Ishikawa (cell line): Measurements from ENCODE around the gene CPN2.

ENCODE experiments used
- CEBPB ChIP-seq: IDR thresholded peaks from 2 replicates; pipeline ENCODE4 v1.6.1; 2012
- CREB1 ChIP-seq: IDR thresholded peaks from 2 replicates; pipeline ENCODE4 v1.6.1; 2012; ENCODE audit warnings: low read depth
- EGR1 ChIP-seq: IDR thresholded peaks from 2 replicates; pipeline ENCODE4 v1.6.1; 2012
- EP300 ChIP-seq: IDR thresholded peaks from 2 replicates; pipeline ENCODE4 v1.6.1; 2012; ENCODE audit warnings: borderline replicate concordance
- FOXM1 ChIP-seq: IDR thresholded peaks from 2 replicates; pipeline ENCODE4 v1.6.1; 2012; ENCODE audit warnings: low read depth, borderline replicate concordance
- MAX ChIP-seq: IDR thresholded peaks from 2 replicates; pipeline ENCODE4 v1.6.1; 2012
- NFIC ChIP-seq: IDR thresholded peaks from 2 replicates; pipeline ENCODE4 v1.6.1; 2012
- RAD21 ChIP-seq: IDR thresholded peaks from 2 replicates; pipeline ENCODE4 v1.6.1; 2012; ENCODE audit warnings: low read depth
- REST ChIP-seq: IDR thresholded peaks from 2 replicates; pipeline ENCODE4 v1.6.1; 2012; ENCODE audit warnings: low read depth, mild to moderate bottlenecking
- TAF1 ChIP-seq: IDR thresholded peaks from 2 replicates; pipeline ENCODE4 v1.6.1; 2012; ENCODE audit warnings: low read depth, mild to moderate bottlenecking
- TCF12 ChIP-seq: IDR thresholded peaks from 2 replicates; pipeline ENCODE4 v1.6.1; 2012; ENCODE audit warnings: low read depth
- TEAD4 ChIP-seq: IDR thresholded peaks from 2 replicates; pipeline ENCODE4 v1.6.1; 2012
- USF1 ChIP-seq: IDR thresholded peaks from 2 replicates; pipeline ENCODE4 v1.6.1; 2012
- YY1 ChIP-seq: IDR thresholded peaks from 2 replicates; pipeline ENCODE4 v1.6.1; 2012; ENCODE audit warnings: low read depth
- ZBTB7A ChIP-seq: IDR thresholded peaks from 2 replicates; pipeline ENCODE4 v1.6.1; 2012; ENCODE audit warnings: low read depth

Gene CPN2

GRCh38 chr3:194357681-194358080 lies 6.6 kb upstream of the CPN2 start:
- no peak for TF ChIP-seq REST

- TF ChIP-seq YY1: no peak
- TF ChIP-seq USF1: no peak
- TF ChIP-seq TAF1: no peak
- TF ChIP-seq TEAD4: no peak
- no peak for TF ChIP-seq EGR1
- TF ChIP-seq CEBPB: no peak
- no peak for TF ChIP-seq ZBTB7A
- no peak for TF ChIP-seq EP300
- TF ChIP-seq REST: no peak
- no peak for TF ChIP-seq TCF12
- no peak for TF ChIP-seq RAD21
- no peak for TF ChIP-seq NFIC
Observed at GRCh38 chr3:194355379-194355778, 4.3 kb upstream of the CPN2 start.

GRCh38 chr3:194354315-194354714 lies 3.2 kb upstream of the CPN2 start:
- TF ChIP-seq FOXM1 (no peak), TEAD4 (no peak), TCF12 (no peak), REST (no peak), RAD21 (no peak), CREB1 (no peak), CEBPB (no peak), ZBTB7A (no peak)

GRCh38 chr3:194352667-194353246 lies 1.6 kb upstream of the CPN2 start:
- TF ChIP-seq MAX (no peak), RAD21 (no peak), CREB1 (no peak), NFIC (no peak), TAF1 (no peak), REST (no peak), EP300 (no peak), TCF12 (no peak)
